Neuronal stem cell (in vitro differentiated cells): Measurements from ENCODE around the gene TTF1.

Experiments
- DNase-seq: peaks from one replicate; pipeline ENCODE4 v3.0.0-alpha.2; 2013; ENCODE audit warnings: low spot score
- H2AFZ ChIP-seq: one replicate; pipeline ENCODE4 v1.6.1; 2013; ENCODE audit warnings: mild to moderate bottlenecking, low read length, inconsistent platforms
- H2AK5ac ChIP-seq: 2 replicates; pipeline ENCODE4 v1.6.1; 2013; ENCODE audit warnings: low read depth, mild to moderate bottlenecking, inconsistent platforms, low read length, moderate library complexity, mixed read lengths
- H2BK120ac ChIP-seq: 2 replicates; pipeline ENCODE4 v1.6.1; 2013; ENCODE audit warnings: low read depth, mild to moderate bottlenecking, inconsistent platforms, low read length, moderate library complexity, mixed read lengths
- H2BK12ac ChIP-seq: one replicate; pipeline ENCODE4 v1.6.1; 2013; ENCODE audit warnings: low read length, inconsistent platforms
- H2BK15ac ChIP-seq: 2 replicates; pipeline ENCODE4 v1.6.1; 2013; ENCODE audit warnings: mild to moderate bottlenecking, low read length, inconsistent platforms, mixed read lengths
- H2BK5ac ChIP-seq: one replicate; pipeline ENCODE4 v1.6.1; 2013; ENCODE audit warnings: inconsistent platforms, mild to moderate bottlenecking, low read length, moderate library complexity
- H3K14ac ChIP-seq: one replicate; pipeline ENCODE4 v1.6.1; 2013; ENCODE audit warnings: low read length, inconsistent platforms
- H3K18ac ChIP-seq: 2 replicates; pipeline ENCODE4 v1.6.1; 2013; ENCODE audit warnings: low read length, inconsistent platforms
- H3K23ac ChIP-seq: 2 replicates; pipeline ENCODE4 v1.6.1; 2013; ENCODE audit warnings: low read depth, mild to moderate bottlenecking, mixed read lengths, low read length, inconsistent platforms; ENCODE audit not compliant: poor library complexity
- H3K27ac ChIP-seq: replicated peaks from 3 replicates; pipeline ENCODE4 v1.5.1; 2013; ENCODE audit warnings: low read length, inconsistent platforms
- H3K27me3 ChIP-seq, 3 experiments: 2 replicates each; pipeline ENCODE4 v1.6.1; 2013; ENCODE audit warnings: low read length in 3 of 3, mild to moderate bottlenecking in 2 of 3, inconsistent platforms in 1 of 3, low read depth in 1 of 3, mixed read lengths in 1 of 3, moderate library complexity in 1 of 3; ENCODE audit not compliant: control insufficient read depth in 3 of 3, insufficient read depth in 3 of 3
- H3K36me3 ChIP-seq, 2 donors: replicated peaks in 1 of 2; 2 replicates each; pipeline ENCODE4 v1.6.1; 2013; ENCODE audit warnings: low read length in 2 of 2; ENCODE audit not compliant: control insufficient read depth in 2 of 2, insufficient read depth in 2 of 2
- H3K4ac ChIP-seq: 2 replicates; pipeline ENCODE4 v1.6.1; 2013; ENCODE audit warnings: inconsistent platforms, mild to moderate bottlenecking, low read length, moderate library complexity
- H3K4me1 ChIP-seq, 2 donors: 1 replicate in 1 of 2; 2 replicates in 1 of 2; pipeline ENCODE4 v1.6.1; 2013; ENCODE audit warnings: low read length in 2 of 2, low read depth in 1 of 2; ENCODE audit not compliant: control insufficient read depth in 2 of 2, insufficient read depth in 1 of 2
- H3K4me2 ChIP-seq: one replicate; pipeline ENCODE4 v1.6.1; 2013; ENCODE audit warnings: mild to moderate bottlenecking, low read length, inconsistent platforms; ENCODE audit not compliant: insufficient read depth, poor library complexity, severe bottlenecking
- H3K4me3 ChIP-seq, 2 donors: 2 replicates each; pipeline ENCODE4 v1.5.1; 2013; ENCODE audit warnings: low read length in 2 of 2, mild to moderate bottlenecking in 2 of 2, inconsistent platforms in 1 of 2, moderate library complexity in 1 of 2
- H3K79me1 ChIP-seq: one replicate; pipeline ENCODE4 v1.6.1; 2013; ENCODE audit warnings: low read depth, mild to moderate bottlenecking, inconsistent platforms, low read length, moderate library complexity
- H3K9ac ChIP-seq: one replicate; pipeline ENCODE4 v1.6.1; 2013; ENCODE audit warnings: mild to moderate bottlenecking, low read depth, low read length, inconsistent platforms; ENCODE audit not compliant: poor library complexity
- H3K9me3 ChIP-seq, 2 donors: replicated peaks in 1 of 2; 2 replicates each; pipeline versions ENCODE3 to v1.6.1; 2013; ENCODE audit warnings: low read length in 2 of 2, mild to moderate bottlenecking in 2 of 2, inconsistent platforms in 1 of 2, low read depth in 1 of 2, mixed read lengths in 1 of 2, moderate library complexity in 1 of 2; ENCODE audit not compliant: control insufficient read depth in 2 of 2, insufficient read depth in 1 of 2
- H4K8ac ChIP-seq: one replicate; pipeline ENCODE4 v1.6.1; 2013; ENCODE audit warnings: low read depth, mild to moderate bottlenecking, inconsistent platforms, low read length, moderate library complexity
- H4K91ac ChIP-seq: one replicate; pipeline ENCODE4 v1.6.1; 2013; ENCODE audit warnings: low read length, low read depth, mild to moderate bottlenecking, inconsistent platforms; ENCODE audit not compliant: poor library complexity
- WGBS, 2 donors: extraction: QIAGEN DNeasy Blood & Tissue Kit; methylation state at CpG; one replicate each; pipeline ENCODE4 v1.1.7; 2013; ENCODE audit warnings: missing lambda C conversion rate in 2 of 2, mixed read lengths in 1 of 2; ENCODE audit not compliant: insufficient read length in 2 of 2, insufficient replicate concordance in 1 of 2; ENCODE audit errors: extremely low coverage in 2 of 2; 5-methylcytosine and 5-hydroxymethylcytosine counted together

The TTF1 gene

GRCh38 chr9:132414731-132415130 is 8.1 kb upstream of the TTF1 start:
- H3K79me1 ChIP-seq: no peaks in the 10 kb centered on the region
- peaks cover 14 to 16% of the 10 kb centered on the region in 2 donors for H3K4me1 ChIP-seq
- H3K4me3 ChIP-seq: no peak overlapping the region
- peaks cover 0 to 2% of the 10 kb centered on the region in 2 donors for H3K9me3 ChIP-seq
- no peak overlapping the region for H4K91ac ChIP-seq
- H3K27me3 ChIP-seq: peaks cover 6 to 78% (median 16%) of the 10 kb centered on the region in 3 experiments
- H3K14ac ChIP-seq: no peak overlapping the region
- no peak overlapping the region for H3K4me2 ChIP-seq
- no peak overlapping the region for H3K4ac ChIP-seq
- no peak overlapping the region for H3K23ac ChIP-seq
- no peak overlapping the region for H3K9ac ChIP-seq
- no peak overlapping the region for H3K18ac ChIP-seq
- H2BK120ac ChIP-seq: no peak overlapping the region
- H2AK5ac ChIP-seq: no peak overlapping the region
- no peak overlapping the region for H2AFZ ChIP-seq
- no peak overlapping the region for H2BK15ac ChIP-seq
- no peak overlapping the region for H2BK12ac ChIP-seq
- H3K27ac ChIP-seq: no peak overlapping the region
- no peak overlapping the region for H2BK5ac ChIP-seq
- H4K8ac ChIP-seq: no peak overlapping the region
- H3K36me3 ChIP-seq: no peaks in the 10 kb centered on the region
- no CpG with 5 or more reads among the region's 7 CpGs for WGBS, 2 donors
- DNase-seq: no peak

GRCh38 chr9:132413926-132414325 is 7.3 kb upstream of the TTF1 start:
- Histone ChIP-seq H3K18ac (no peak overlapping the region), H3K36me3 (no peaks in the 10 kb centered on the region), H2AK5ac (no peak overlapping the region), H3K4me2 (no peak overlapping the region), H3K27me3 (peaks cover 6 to 81% (median 22%) of the 10 kb centered on the region in 3 experiments), H2BK15ac (no peak overlapping the region), H3K79me1 (no peaks in the 10 kb centered on the region), H3K14ac (no peak overlapping the region), H3K9ac (no peak overlapping the region), H3K4me3 (no peak overlapping the region), H3K4me1 (peaks cover 13 to 14% of the 10 kb centered on the region in 2 donors), H3K23ac (no peak overlapping the region), H3K27ac (no peak overlapping the region), H3K9me3 (peaks cover 0 to 2% of the 10 kb centered on the region in 2 donors), H4K91ac (no peak overlapping the region), H4K8ac (no peak overlapping the region), H3K4ac (no peak overlapping the region), H2BK12ac (no peak overlapping the region), H2BK120ac (no peak overlapping the region), H2AFZ (no peak overlapping the region), H2BK5ac (no peak overlapping the region)
- no CpG with 5 or more reads among the region's 5 CpGs for WGBS, 2 donors
- no peak for DNase-seq

GRCh38 chr9:132412089-132412488 is 5.4 kb upstream of the TTF1 start:
- Histone ChIP-seq H3K79me1 (no peaks in the 10 kb centered on the region), H3K4me1 (peaks cover 6 to 8% of the 10 kb centered on the region in 2 donors), H4K91ac (no peak overlapping the region), H3K27me3 (peaks cover 6 to 76% (median 22%) of the 10 kb centered on the region in 3 experiments), H3K4me2 (no peak overlapping the region), H2AFZ (no peak overlapping the region), H3K14ac (no peak overlapping the region), H3K36me3 (no peaks in the 10 kb centered on the region), H3K27ac (no peak overlapping the region), H2BK15ac (no peak overlapping the region), H3K9me3 (peaks cover 0 to 2% of the 10 kb centered on the region in 2 donors), H2BK5ac (no peak overlapping the region), H2AK5ac (no peak overlapping the region), H3K9ac (no peak overlapping the region), H3K18ac (peak overlapping the region; percentile 52), H3K23ac (no peak overlapping the region), H2BK120ac (no peak overlapping the region), H3K4ac (no peak overlapping the region), H4K8ac (no peak overlapping the region), H3K4me3 (no peak overlapping the region), H2BK12ac (no peak overlapping the region)
- no CpG with 5 or more reads among the region's 8 CpGs for WGBS, 2 donors
- no peak for DNase-seq

- no CpG with 5 or more reads among the region's 20 CpGs for WGBS, 2 donors
- no peak overlapping the region for H3K14ac ChIP-seq
- no peak overlapping the region for H2BK120ac ChIP-seq
- no peaks in the 10 kb centered on the region for H3K79me1 ChIP-seq
- no peak overlapping the region for H3K18ac ChIP-seq
- no peak overlapping the region for H2BK5ac ChIP-seq
- no peak overlapping the region for H4K91ac ChIP-seq
- no peak overlapping the region for H2BK12ac ChIP-seq
- H4K8ac ChIP-seq: no peak overlapping the region
- no peak overlapping the region for H2AFZ ChIP-seq
- H3K27ac ChIP-seq: no peak overlapping the region
- H3K27me3 ChIP-seq: peaks cover 6 to 75% (median 22%) of the 10 kb centered on the region in 3 experiments
- H2BK15ac ChIP-seq: no peak overlapping the region
- H3K9ac ChIP-seq: no peak overlapping the region
- H3K4me2 ChIP-seq: no peak overlapping the region
- H3K4me3 ChIP-seq: no peak overlapping the region
- no peak overlapping the region for H3K23ac ChIP-seq
- H2AK5ac ChIP-seq: no peak overlapping the region
- H3K9me3 ChIP-seq: peaks cover 0 to 2% of the 10 kb centered on the region in 2 donors
- peak; percentile 70 for DNase-seq
- peaks cover 8 to 11% of the 10 kb centered on the region in 2 donors for H3K4me1 ChIP-seq
- H3K36me3 ChIP-seq: no peaks in the 10 kb centered on the region
- no peak overlapping the region for H3K4ac ChIP-seq
These were observed 4.5 kb upstream of the TTF1 start for GRCh38 chr9:132411091-132411508.
